Measurements from ENCODE around the gene CLIP1. TPM values are rescaled to one million over a fixed set of nuclear protein-coding genes. Genes with fewer than 3 reads are reported as not detected.

CLIP1 gene
- total RNA-seq, 1 donor from 2014 or later: 135 TPM

DNA sequence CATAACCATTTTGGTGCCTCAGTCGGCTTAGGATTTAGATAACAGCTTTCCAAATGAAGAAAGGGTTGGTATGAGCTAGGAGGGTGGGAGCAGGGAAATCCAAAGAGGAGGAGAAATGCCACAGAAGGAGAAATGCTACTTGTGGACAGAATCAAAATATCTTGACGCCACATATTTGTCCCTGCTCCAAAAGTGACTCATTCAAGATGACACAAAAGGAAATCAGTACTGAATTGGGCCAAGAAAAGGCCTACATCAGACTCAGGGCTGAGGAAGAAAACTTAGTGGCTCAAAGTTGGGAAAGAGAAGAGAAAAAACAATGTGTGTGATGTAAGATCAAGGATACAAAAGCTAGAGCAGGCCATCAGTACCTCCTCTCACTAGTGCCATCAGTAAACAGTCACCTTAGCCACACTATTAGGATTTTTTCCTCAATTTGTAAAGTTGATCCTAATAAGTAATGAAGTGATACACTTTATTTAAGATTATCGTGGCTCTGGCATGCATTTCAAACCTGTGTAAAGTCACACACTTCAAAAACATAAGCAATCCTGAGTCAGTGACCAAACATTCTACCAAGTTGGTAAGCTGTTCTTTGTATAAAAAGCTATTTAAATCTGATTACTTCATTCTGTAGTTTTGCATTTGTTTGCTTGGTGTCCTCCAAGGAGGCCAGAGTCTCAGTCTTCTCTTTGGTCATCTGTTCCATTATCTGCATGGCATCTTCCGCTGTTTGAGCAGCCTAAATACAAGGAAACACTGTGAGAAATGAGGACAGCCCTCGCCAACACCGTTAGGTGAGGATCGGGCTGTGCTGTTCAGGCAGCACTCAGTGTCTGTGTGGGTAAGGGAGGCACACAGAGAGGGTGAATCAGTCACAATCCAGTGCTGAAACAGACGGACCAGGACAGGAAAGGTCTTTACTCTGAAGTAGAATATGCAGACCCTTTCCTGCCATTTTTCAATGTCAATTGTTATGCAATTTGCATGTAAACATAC lies 103.6 kb downstream of the CLIP1 start:
- Histone ChIP-seq H3K27ac (peak overlapping the region; percentile 2), H3K4me3 (no peak overlapping the region), H3K9me3 (no peaks in the 10 kb centered on the region), H3K4me1 (peaks cover 10% of the 10 kb centered on the region), H3K27me3 (no peaks in the 10 kb centered on the region), H3K36me3 (peaks cover 0 to 54% of the 10 kb centered on the region in 2 donors)
- no peak for DNase-seq (ENCODE audit: extremely low spot score in 2 of 2)
- intact Hi-C loops (cut with DNase I): no loop called here
- TF ChIP-seq POLR2A (IDR thresholded peaks at IDR 0.05) (no peak), POLR2AphosphoS5 (IDR thresholded peaks at IDR 0.05; ENCODE audit: insufficient read depth in 1 of 2, low read depth in 1 of 2) (peak in 1 of 2 donors; percentile 52)

DNA sequence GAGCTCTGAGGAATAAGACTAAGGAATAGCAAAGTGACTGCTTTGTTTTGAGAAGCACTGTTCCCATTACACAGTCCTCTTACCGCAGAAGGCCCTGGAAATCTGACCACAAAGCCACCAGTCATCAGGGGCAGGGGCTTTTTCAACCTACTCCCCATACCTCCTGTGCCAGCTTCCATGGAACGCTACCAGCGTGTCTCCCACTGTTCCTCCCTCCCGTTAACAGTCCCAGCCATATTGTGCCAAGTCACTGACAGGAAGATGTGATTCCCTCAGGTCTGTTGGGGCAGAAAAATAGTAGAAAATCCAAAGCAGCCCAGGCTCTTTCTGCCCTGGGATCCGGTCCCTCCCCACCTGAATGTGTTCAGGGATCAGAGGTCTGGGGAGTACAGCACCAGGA lies 109.5 kb downstream of the CLIP1 start:
- H3K4me1 ChIP-seq: no peaks in the 10 kb centered on the region
- intact Hi-C loops (cut with DNase I): no loop called here
- DNase-seq (ENCODE audit: extremely low spot score in 2 of 2): no peak
- TF ChIP-seq, protein P1, sequence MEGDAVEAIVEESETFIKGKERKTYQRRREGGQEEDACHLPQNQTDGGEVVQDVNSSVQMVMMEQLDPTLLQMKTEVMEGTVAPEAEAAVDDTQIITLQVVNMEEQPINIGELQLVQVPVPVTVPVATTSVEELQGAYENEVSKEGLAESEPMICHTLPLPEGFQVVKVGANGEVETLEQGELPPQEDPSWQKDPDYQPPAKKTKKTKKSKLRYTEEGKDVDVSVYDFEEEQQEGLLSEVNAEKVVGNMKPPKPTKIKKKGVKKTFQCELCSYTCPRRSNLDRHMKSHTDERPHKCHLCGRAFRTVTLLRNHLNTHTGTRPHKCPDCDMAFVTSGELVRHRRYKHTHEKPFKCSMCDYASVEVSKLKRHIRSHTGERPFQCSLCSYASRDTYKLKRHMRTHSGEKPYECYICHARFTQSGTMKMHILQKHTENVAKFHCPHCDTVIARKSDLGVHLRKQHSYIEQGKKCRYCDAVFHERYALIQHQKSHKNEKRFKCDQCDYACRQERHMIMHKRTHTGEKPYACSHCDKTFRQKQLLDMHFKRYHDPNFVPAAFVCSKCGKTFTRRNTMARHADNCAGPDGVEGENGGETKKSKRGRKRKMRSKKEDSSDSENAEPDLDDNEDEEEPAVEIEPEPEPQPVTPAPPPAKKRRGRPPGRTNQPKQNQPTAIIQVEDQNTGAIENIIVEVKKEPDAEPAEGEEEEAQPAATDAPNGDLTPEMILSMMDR (IDR thresholded peaks at IDR 0.05): no peak
- no peak for TF ChIP-seq POLR2A (IDR thresholded peaks at IDR 0.05)
- TF ChIP-seq POLR2AphosphoS5 (IDR thresholded peaks at IDR 0.05; ENCODE audit: insufficient read depth in 1 of 2, low read depth in 1 of 2): no peak
- H3K27ac ChIP-seq: no peak overlapping the region
- no peaks in the 10 kb centered on the region for H3K27me3 ChIP-seq
- peaks cover 0 to 52% of the 10 kb centered on the region in 2 donors for H3K36me3 ChIP-seq
- no peaks in the 10 kb centered on the region for H3K9me3 ChIP-seq
- no peak overlapping the region for H3K4me3 ChIP-seq

DNA sequence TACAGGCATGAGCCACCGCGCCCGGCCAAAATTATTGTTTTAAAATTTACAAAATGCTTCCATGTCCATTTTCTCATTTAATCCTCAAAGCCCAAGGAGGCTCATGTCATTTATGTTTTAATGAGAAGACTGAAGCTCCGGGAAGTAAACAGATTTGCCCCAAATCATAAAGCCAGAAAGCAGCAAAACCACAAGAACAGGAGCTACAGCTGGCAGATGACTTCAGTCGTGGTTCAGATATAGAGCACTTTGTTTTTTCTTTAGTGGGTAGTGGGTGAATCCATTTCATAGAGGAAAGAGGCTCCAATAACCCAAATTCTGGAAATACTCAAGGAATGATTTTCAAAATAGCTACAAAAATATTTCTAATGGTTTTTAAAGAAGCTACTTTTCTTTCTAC lies 110.8 kb downstream of the CLIP1 start:
- H3K27ac ChIP-seq: no peak overlapping the region
- H3K4me3 ChIP-seq: no peak overlapping the region
- H3K9me3 ChIP-seq: no peaks in the 10 kb centered on the region
- peaks cover 0 to 46% of the 10 kb centered on the region in 2 donors for H3K36me3 ChIP-seq
- no peaks in the 10 kb centered on the region for H3K27me3 ChIP-seq
- no peak for DNase-seq (ENCODE audit: extremely low spot score in 2 of 2)
- intact Hi-C loops (cut with DNase I): no loop called here
- H3K4me1 ChIP-seq: no peaks in the 10 kb centered on the region
- TF ChIP-seq POLR2AphosphoS5 (IDR thresholded peaks at IDR 0.05; ENCODE audit: insufficient read depth in 1 of 2, low read depth in 1 of 2) (no peak), POLR2A (IDR thresholded peaks at IDR 0.05) (no peak)
- TF ChIP-seq, protein P1 (IDR thresholded peaks at IDR 0.05): no peak

DNA sequence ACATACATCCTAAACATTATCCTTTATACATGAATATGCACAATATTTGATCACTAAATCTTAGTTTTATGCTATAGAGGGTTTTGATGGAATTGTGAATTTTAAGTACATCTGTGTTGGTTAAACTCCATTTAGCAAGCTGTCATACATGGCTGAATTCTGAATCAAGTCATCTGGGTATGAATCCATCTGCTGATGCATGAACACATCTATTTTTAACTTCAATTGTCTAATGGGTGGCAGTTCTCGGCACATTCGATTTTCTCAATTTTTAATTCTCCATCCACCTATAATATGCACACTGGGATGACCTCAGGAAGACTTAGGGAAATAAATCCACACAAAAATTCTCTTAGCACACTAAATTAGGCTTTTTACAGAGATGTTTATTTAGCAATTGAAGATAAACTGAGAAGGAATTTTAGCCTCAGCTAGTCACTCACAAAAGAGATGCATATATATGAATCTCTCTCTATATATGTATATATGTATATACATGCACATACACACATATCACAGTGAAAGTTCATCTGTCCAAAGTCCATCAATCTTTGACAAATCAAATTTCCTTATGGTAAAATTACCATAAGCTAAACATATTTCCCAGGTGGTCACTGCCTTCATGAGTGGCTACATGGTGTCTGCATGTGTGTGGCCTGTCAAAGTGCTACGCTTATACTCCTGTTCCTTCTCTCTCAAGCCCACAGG lies 111.7 kb downstream of the CLIP1 start:
- TF ChIP-seq POLR2AphosphoS5 (IDR thresholded peaks at IDR 0.05; ENCODE audit: insufficient read depth in 1 of 2, low read depth in 1 of 2): no peak
- no peak for TF ChIP-seq POLR2A (IDR thresholded peaks at IDR 0.05)
- intact Hi-C loops (cut with DNase I): no loop called here
- no peak for DNase-seq (ENCODE audit: extremely low spot score in 2 of 2)
- Histone ChIP-seq H3K4me3 (no peak overlapping the region), H3K9me3 (no peaks in the 10 kb centered on the region), H3K27ac (no peak overlapping the region), H3K27me3 (no peaks in the 10 kb centered on the region), H3K36me3 (peaks cover 0 to 38% of the 10 kb centered on the region in 2 donors), H3K4me1 (no peaks in the 10 kb centered on the region)

DNA sequence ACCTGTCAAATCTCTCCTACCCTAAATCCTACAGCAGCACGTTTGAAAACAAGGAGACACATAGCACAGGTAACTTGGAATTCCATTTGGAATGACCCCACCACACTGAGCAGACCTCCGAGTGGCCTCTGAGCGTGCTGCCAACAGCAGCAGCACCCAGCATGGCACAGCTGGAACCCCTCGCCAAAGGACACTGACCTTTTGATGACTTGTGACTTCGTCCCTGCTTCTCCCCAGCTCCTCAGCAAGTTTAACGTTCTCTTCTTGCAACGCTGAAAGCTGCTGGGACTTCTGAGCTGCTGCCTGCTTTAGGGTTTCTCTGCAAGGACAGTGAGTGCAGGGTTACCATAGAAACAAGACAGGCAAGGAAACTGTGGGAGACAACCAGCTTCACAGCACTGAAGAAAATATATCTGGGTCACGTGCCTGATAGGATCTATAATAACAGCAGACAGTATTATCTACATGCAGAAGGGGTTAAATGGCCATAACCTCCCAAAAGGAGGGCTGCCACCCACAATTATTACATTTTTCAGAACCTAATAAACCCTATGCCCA lies 112.8 kb downstream of the CLIP1 start:
- no peak overlapping the region for H3K4me3 ChIP-seq
- TF ChIP-seq POLR2AphosphoS5 (IDR thresholded peaks at IDR 0.05; ENCODE audit: insufficient read depth in 1 of 2, low read depth in 1 of 2) (no peak), POLR2A (IDR thresholded peaks at IDR 0.05) (no peak)
- TF ChIP-seq, protein P1 (IDR thresholded peaks at IDR 0.05): no peak
- no peaks in the 10 kb centered on the region for H3K9me3 ChIP-seq
- no peak for DNase-seq (ENCODE audit: extremely low spot score in 2 of 2)
- no peaks in the 10 kb centered on the region for H3K27me3 ChIP-seq
- no peaks in the 10 kb centered on the region for H3K4me1 ChIP-seq
- intact Hi-C loops (cut with DNase I): no loop called here
- H3K27ac ChIP-seq: no peak overlapping the region
- H3K36me3 ChIP-seq: peaks cover 0 to 29% of the 10 kb centered on the region in 2 donors

All from vagina (tissue), 2 donors.